H1 (cell line): ENCODE results near the gene ATP13A3. TPM values are rescaled to one million over a fixed set of nuclear protein-coding genes. Genes with fewer than 3 reads are reported as not detected.
"Not testable (repeated sequence)": the region's sequence is repeated elsewhere in the genome, so short reads cannot be mapped to it uniquely, and the experiment has no call there.

ENCODE experiments used
- CTCF ChIA-PET: fragments of 300-600 bp; sonication (Branson Sonifier 250); formaldehyde crosslinking; loops from one replicate; lab custom pipeline; 2021; ENCODE audit not compliant: partially characterized antibody; lab: Charles Lee
- POLR2A ChIA-PET: fragments of 300-600 bp; sonication (Branson Sonifier 250); formaldehyde crosslinking; loops from one replicate; lab custom pipeline; 2021; ENCODE audit warnings: inconsistent platforms; ENCODE audit not compliant: partially characterized antibody; lab: Charles Lee
- DNase-seq, 2 experiments: peaks; one replicate each; pipeline versions ENCODE4 v3.0.0 to v3.0.0-alpha.2; 2010 to 2022; ENCODE audit warnings: low spot score in 2 of 2, low read depth in 1 of 2, mixed read lengths in 1 of 2
- FAIRE-seq: peaks from 2 replicates; lab custom pipeline; 2011; peaks lifted over from hg19 to GRCh38; lab: Jason Lieb, UNC
- H2AFZ ChIP-seq: 2 replicates; pipeline ENCODE4 v1.8.1; 2012; ENCODE audit warnings: low read length, inconsistent platforms
- H2AK5ac ChIP-seq: 2 replicates; pipeline ENCODE4 v1.6.1; 2013; ENCODE audit warnings: low read depth, low read length
- H2BK120ac ChIP-seq: replicated peaks from 2 replicates; pipeline ENCODE3; 2013; ENCODE audit warnings: low read depth, low read length, inconsistent platforms
- H2BK12ac ChIP-seq: 2 replicates; pipeline ENCODE4 v1.6.1; 2013; ENCODE audit warnings: low read depth, low read length
- H2BK15ac ChIP-seq: 2 replicates; pipeline ENCODE4 v1.6.1; 2013; ENCODE audit warnings: low read length
- H2BK20ac ChIP-seq: 2 replicates; pipeline ENCODE4 v1.6.1; 2013; ENCODE audit warnings: low read length
- H2BK5ac ChIP-seq: 2 replicates; pipeline ENCODE4 v1.6.1; 2013; ENCODE audit warnings: low read depth, low read length
- H3K14ac ChIP-seq: 2 replicates; pipeline ENCODE4 v1.6.1; 2013; ENCODE audit warnings: inconsistent platforms; ENCODE audit not compliant: insufficient read length
- H3K18ac ChIP-seq: 2 replicates; pipeline ENCODE4 v1.6.1; 2013; ENCODE audit warnings: low read length; ENCODE audit errors: extremely low read depth
- H3K23ac ChIP-seq: 2 replicates; pipeline ENCODE4 v1.6.1; 2013; ENCODE audit warnings: inconsistent platforms; ENCODE audit not compliant: insufficient read length
- H3K23me2 ChIP-seq: 2 replicates; pipeline ENCODE4 v1.6.1; 2013; ENCODE audit warnings: low read depth, low read length
- H3K27ac ChIP-seq: 2 replicates; pipeline ENCODE4 v1.6.1; 2011; ENCODE audit warnings: low read depth, low read length, inconsistent platforms
- H3K27me3 ChIP-seq, 4 experiments: replicated peaks in 1 of 4; 1 replicate in 1 of 4; 2 replicates in 3 of 4; pipeline versions ENCODE4 v1.6.1 to v1.8.1; 2011 to 2013; ENCODE audit warnings: low read length in 3 of 4, mild to moderate bottlenecking in 3 of 4, inconsistent platforms in 2 of 4, mixed read lengths in 2 of 4, moderate library complexity in 1 of 4; ENCODE audit not compliant: control insufficient read depth in 3 of 4, insufficient read depth in 3 of 4; ENCODE audit errors: extremely low read depth in 1 of 4
- H3K36me3 ChIP-seq, 4 experiments: 2 replicates each; pipeline versions ENCODE4 v1.6.1 to v1.8.1; 2011 to 2013; ENCODE audit warnings: mild to moderate bottlenecking in 4 of 4, low read length in 3 of 4, moderate library complexity in 2 of 4, control low read depth in 1 of 4, inconsistent platforms in 1 of 4; ENCODE audit not compliant: insufficient read depth in 4 of 4, control insufficient read depth in 2 of 4
- H3K4ac ChIP-seq: replicated peaks from 2 replicates; pipeline ENCODE3; 2013; ENCODE audit warnings: low read length, low read depth, mixed read lengths, inconsistent platforms; ENCODE audit not compliant: insufficient read length
- H3K4me1 ChIP-seq, 4 experiments: replicated peaks in 1 of 4; 1 replicate in 1 of 4; 2 replicates in 3 of 4; pipeline versions ENCODE4 v1.6.1 to v1.8.1; 2011 to 2013; ENCODE audit warnings: low read length in 3 of 4, inconsistent platforms in 2 of 4, mixed read lengths in 1 of 4; ENCODE audit not compliant: insufficient read depth in 4 of 4, control insufficient read depth in 3 of 4
- H3K4me2 ChIP-seq, 2 experiments: 2 replicates each; pipeline versions ENCODE4 v1.6.1 to v1.8.1; 2011 to 2013; ENCODE audit warnings: low read depth in 2 of 2, low read length in 2 of 2, control low read depth in 1 of 2, inconsistent platforms in 1 of 2, mild to moderate bottlenecking in 1 of 2; ENCODE audit not compliant: insufficient read depth in 1 of 2
- H3K4me3 ChIP-seq, 4 experiments: fragments of 200-600, 300-600 bp in 1 of 4; sonication (generic), shearing (Covaris generic), sonication (Bioruptor Twin) in 1 of 4; 2 replicates each; pipeline versions ENCODE4 v1.5.1 to v1.8.1; 2011 to 2016; ENCODE audit warnings: low read length in 4 of 4, low read depth in 3 of 4, control low read depth in 2 of 4, inconsistent platforms in 2 of 4, mild to moderate bottlenecking in 2 of 4, mixed read lengths in 1 of 4, moderate library complexity in 1 of 4; ENCODE audit not compliant: insufficient read depth in 2 of 4; ENCODE audit errors: extremely low read depth in 1 of 4
- H3K56ac ChIP-seq: replicated peaks from 2 replicates; pipeline ENCODE3; 2013; ENCODE audit warnings: low read depth, mild to moderate bottlenecking, mixed read lengths, low read length, inconsistent platforms; ENCODE audit not compliant: insufficient read length
- H3K79me1 ChIP-seq: 2 replicates; pipeline ENCODE4 v1.6.1; 2013; ENCODE audit warnings: low read depth, low read length, control low read depth
- H3K79me2 ChIP-seq, 2 experiments: 2 replicates each; pipeline versions ENCODE4 v1.6.1 to v1.8.1; 2012 to 2013; ENCODE audit warnings: low read length in 2 of 2, mild to moderate bottlenecking in 2 of 2, inconsistent platforms in 1 of 2; ENCODE audit not compliant: insufficient read depth in 2 of 2, control insufficient read depth in 1 of 2
- H3K9ac ChIP-seq, 4 experiments: replicated peaks in 1 of 4; 1 replicate in 1 of 4; 2 replicates in 3 of 4; pipeline versions ENCODE4 v1.6.1 to v1.8.1; 2011 to 2013; ENCODE audit warnings: low read depth in 3 of 4, low read length in 3 of 4, control low read depth in 2 of 4, mild to moderate bottlenecking in 2 of 4, moderate library complexity in 2 of 4, inconsistent platforms in 1 of 4; ENCODE audit errors: extremely low read depth in 1 of 4
- H3K9me3 ChIP-seq, 2 experiments: 2 replicates each; pipeline versions ENCODE4 v1.6.1 to v1.8.1; 2012 to 2013; ENCODE audit warnings: mild to moderate bottlenecking in 2 of 2, moderate library complexity in 2 of 2, control low read depth in 1 of 2, inconsistent platforms in 1 of 2, low read depth in 1 of 2, low read length in 1 of 2, mixed read lengths in 1 of 2; ENCODE audit not compliant: insufficient read depth in 2 of 2
- H4K20me1 ChIP-seq, 2 experiments: replicated peaks in 1 of 2; 2 replicates each; pipeline versions ENCODE3 to v1.8.1; 2011 to 2013; ENCODE audit warnings: inconsistent platforms in 2 of 2, low read length in 2 of 2, mild to moderate bottlenecking in 1 of 2; ENCODE audit not compliant: insufficient read depth in 2 of 2, control insufficient read depth in 1 of 2
- H4K5ac ChIP-seq: 2 replicates; pipeline ENCODE4 v1.6.1; 2013; ENCODE audit warnings: low read length, low read depth, mixed read lengths, inconsistent platforms; ENCODE audit not compliant: insufficient read length
- H4K8ac ChIP-seq: 2 replicates; pipeline ENCODE4 v1.8.0; 2013; ENCODE audit warnings: mild to moderate bottlenecking, moderate library complexity, low read length, inconsistent platforms; ENCODE audit not compliant: insufficient read depth; ENCODE audit errors: extremely low read depth
- H4K91ac ChIP-seq: replicated peaks from 2 replicates; pipeline ENCODE3; 2013; ENCODE audit warnings: low read length, mixed read lengths, inconsistent platforms; ENCODE audit not compliant: insufficient read length
- WGBS, 2 experiments: shearing (Covaris generic) in 1 of 2; methylation state at CpG; one replicate each; pipeline versions ENCODE4 v1.1.6 to v1.1.7; 2013 to 2015; ENCODE audit warnings: low lambda C conversion rate in 2 of 2, mixed read lengths in 2 of 2, inconsistent platforms in 1 of 2, low coverage in 1 of 2, missing lambda C conversion rate in 1 of 2; ENCODE audit not compliant: insufficient replicate concordance in 2 of 2, insufficient coverage in 1 of 2, insufficient read length in 1 of 2; ENCODE audit errors: extremely low coverage in 1 of 2, missing lambda C conversion rate in 1 of 2; 5-methylcytosine and 5-hydroxymethylcytosine counted together
- polyA plus RNA-seq, 7 experiments: library from polyadenylated mRNA; depleted of rRNA in 3 of 7; stranded (reverse) in 5 of 7; unstranded in 2 of 7; fragments of >200 nt in 5 of 7; fragments of 200-250 nt in 2 of 7; gene quantifications; 1 replicate in 5 of 7; 2 replicates in 1 of 7; 4 replicates in 1 of 7; pipeline versions ENCODE4 v1.2.1 to v1.2.3, GENCODE V29; 2011 to 2013; ENCODE audit warnings: missing spikeins in 2 of 7, mixed read lengths in 2 of 7
- total RNA-seq: library from RNA; stranded (reverse); fragmentation: NEBNext Ultra II Directional; extraction: Animal tissue kit (Norgen Biotek cat#: 25700); gene quantifications from 2 replicates; pipeline ENCODE4 v1.2.1, GENCODE V29; 2021

ATP13A3 gene
- total and polyA plus RNA-seq, 2 of the 8 experiments (the other 6 are each of a cell fraction or from before 2014, with no cell fraction given), result 18.6 to 92.2 TPM

- H3K4me1 ChIP-seq, DNase-seq, H3K79me1 ChIP-seq, H3K23me2 ChIP-seq, H2BK120ac ChIP-seq, H4K91ac ChIP-seq, H3K27ac ChIP-seq, POLR2A ChIA-PET, H2AK5ac ChIP-seq, H3K4ac ChIP-seq, H2BK5ac ChIP-seq, H2AFZ ChIP-seq, H3K27me3 ChIP-seq, H3K14ac ChIP-seq, H2BK20ac ChIP-seq, H4K8ac ChIP-seq, H3K9me3 ChIP-seq, H3K4me3 ChIP-seq, H2BK15ac ChIP-seq, H3K36me3 ChIP-seq, H2BK12ac ChIP-seq, H3K18ac ChIP-seq, H3K56ac ChIP-seq, H3K23ac ChIP-seq, FAIRE-seq, H3K9ac ChIP-seq, H3K4me2 ChIP-seq, H4K5ac ChIP-seq: not testable (repeated sequence)
- CTCF ChIA-PET, result interaction anchor here (1.2 to 3.8 kb wide), 2 partner anchors 10 to 91 kb away, joined by 3 to 50 read pairs; no protein-coding TSS in a partner anchor
- Histone ChIP-seq H4K20me1 (peaks cover 4 to 11% of the 10 kb centered on the region in 2 experiments), H3K79me2 (peaks cover 12 to 83% of the 10 kb centered on the region in 2 experiments)
- 89% methylated on average over 12 of the region's 13 CpGs; no CpG with 5 or more reads in 1 of the 2 experiments for WGBS, 2 experiments
These were observed 4.0 kb downstream of the ATP13A3 start for GRCh38 chr3:194482830-194483229.
